ENCODE data around the gene ESPNL.

Gene ESPNL

GRCh38 chr2:238117199-238118154 is 17.3 kb downstream of the ESPNL start:
- DNase-seq = no peak

- peak in 1 of 14 donors; percentile 78 for DNase-seq
These were observed 19.8 kb downstream of the ESPNL start for GRCh38 chr2:238119756-238120462.

DNA sequence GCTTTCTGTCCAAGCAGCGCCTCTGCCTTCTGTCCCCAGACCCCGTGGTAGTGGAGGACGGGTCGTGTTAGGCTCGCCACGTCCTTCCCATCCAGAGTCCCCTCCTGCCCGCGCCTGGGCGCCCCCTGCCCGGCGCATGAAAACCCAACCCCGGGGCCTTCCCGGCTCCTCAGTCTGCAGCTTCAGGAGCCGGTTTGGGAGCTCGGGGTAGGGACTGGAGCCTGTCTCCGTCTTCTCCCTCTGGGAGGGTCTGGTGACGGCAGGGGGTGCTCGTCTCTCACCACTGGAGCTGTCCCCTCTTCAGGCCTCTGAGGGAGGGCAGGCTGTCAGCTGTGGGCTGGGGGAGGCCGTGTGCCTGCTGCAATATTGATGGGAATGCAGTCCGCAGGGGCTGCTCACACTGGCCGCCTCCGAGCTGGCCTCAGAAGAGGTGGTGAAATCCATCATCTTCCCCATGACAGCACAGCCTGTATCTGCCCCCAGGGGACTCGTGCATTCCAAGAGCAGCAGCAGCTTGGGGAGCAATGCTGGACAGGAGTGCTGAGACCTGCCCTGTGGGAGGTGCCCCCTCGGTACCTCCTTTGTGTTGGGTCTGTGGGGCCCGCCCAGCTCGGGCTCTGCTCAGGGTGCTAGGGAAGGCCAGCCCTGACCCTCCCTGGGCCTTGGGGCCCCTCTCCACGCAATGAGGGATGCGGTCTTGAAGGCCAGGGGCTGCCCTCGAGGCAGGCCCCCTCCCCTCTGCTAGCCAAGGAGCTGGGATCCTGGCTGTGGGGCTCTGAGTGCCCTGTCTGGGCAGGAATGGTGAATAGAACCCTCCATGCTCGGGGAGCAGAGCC is 20.5 kb downstream of the ESPNL start:
- peak in 1 of 14 donors; percentile 34 for DNase-seq

DNA sequence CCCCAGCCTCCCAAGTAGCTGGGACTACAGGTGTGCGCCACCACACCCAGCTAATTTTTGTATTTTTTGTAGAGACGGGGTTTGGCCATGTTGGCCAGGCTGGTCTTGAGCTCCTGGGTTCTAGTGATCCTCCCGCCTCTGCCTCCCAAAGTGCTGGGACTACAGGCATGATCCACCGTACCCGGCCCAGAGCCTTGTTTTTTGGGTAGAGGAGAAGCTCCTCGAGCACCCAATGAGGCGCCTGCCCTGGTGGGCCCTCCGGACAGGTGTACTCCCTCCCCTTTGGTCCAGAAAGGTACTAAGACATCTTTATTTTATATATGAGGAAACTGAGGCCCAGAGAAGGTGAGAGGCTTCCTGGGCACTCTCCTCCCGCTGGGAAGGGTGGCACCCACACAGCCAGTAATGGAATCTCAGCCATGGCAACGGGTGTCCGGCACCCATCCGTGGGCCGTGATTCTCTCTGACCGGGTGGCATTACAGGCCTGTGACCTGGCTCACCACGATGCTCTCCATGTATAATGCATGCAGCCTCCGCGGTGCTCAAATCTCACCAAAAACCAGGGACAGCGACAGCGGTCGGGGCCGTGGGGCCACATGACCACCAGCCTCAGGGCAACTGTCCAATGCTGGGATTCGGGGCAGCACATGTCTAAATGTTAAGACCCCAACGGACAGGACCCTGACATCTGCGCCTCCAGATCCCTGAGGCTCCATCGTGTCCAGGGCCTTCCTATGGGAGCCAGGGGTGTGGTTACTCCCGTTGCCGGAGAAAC is 21.6 kb downstream of the ESPNL start:
- no peak for DNase-seq

- no peak for DNase-seq
These were observed 22.4 kb downstream of the ESPNL start for GRCh38 chr2:238122287-238123217.

DNA sequence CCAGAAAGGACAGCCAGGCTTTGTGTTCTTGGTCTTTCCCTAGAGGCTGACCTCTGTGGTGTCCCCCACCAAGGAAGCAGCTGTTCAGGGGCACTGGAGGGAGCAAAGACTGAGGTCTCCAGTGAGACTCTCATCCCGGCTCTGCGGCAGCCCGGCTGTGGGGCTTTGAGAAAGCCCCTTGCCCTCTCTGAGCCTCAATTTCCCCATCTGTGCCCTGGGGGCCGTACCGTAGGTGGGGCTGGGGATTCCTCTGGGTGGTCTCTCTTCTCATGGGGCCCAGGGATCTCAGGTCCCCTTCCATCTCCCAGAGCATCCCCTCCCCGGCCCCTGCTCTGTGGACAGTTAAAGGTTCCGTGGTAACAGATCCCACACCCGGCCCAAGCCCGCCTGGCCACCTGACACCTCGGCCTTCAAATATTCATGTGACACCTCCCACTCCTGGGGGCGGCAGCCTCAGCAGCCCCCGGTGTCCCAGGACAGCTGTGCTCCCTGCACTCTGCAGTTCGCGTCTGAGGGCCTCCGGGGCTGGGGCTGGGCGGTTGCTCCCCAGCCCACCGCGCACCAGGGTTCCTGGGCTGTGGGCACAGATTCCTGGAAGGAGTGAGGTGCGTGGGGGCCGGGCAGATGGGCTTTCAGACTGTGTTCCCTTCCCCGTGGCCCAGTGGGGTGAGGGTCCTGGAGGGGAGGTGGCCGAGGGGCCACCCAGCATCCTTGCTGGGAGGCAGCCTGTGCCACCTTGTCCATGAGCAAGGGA is 23.3 kb downstream of the ESPNL start:
- DNase-seq = no peak

DNA sequence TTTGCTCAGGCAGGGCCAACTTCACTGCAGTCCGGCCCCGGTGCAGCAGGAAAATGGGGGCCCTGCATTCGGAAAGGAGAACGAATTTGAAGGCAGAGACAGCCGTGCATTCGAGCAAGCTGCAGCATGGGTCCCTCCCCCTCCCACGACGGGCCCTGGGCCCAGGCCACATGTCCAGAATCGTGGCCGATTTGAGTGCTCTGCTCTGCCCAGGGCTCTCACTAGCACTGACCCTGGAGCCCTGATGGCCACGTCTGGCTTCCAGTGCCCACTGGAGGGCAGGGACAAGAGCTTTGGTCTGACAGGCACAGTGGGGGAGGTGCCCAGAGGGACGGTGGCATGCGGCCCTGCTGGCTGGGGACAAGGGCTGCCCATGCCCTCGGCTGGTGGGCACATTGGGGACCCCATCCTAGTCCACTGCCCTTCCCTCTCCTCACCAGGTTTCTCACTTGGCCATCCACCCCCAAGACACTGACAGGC is 23.9 kb downstream of the ESPNL start:
- DNase-seq = no peak

DNA sequence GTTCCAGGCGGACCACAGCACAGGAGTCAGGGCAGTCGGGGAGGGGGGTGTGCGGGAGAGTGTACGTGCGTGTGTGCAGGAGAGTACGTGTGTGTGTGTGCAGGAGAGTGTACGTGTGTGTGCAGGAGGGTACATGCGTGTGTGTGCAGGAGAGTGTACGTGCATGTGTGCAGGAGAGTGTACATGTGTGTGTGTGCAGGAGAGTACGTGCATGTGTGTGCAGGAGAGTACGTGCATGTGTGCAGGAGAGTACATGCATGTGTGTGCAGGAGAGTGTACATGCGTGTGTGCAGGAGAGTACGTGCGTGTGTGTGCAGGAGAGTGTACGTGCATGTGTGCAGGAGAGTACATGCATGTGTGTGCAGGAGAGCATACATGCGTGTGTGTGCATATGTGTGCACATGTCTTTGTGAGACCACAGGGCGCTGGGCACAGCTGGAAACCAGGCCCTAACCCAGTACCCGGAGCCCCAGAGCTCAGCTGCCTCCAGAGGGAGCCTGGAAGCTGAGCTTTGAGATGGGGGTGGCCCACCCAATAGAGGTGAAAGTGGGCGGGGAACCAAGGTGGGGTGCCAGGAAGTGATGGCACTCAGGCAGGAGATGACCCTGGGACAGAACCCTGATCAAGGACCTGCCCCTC is 24.5 kb downstream of the ESPNL start:
- DNase-seq = no peak

GRCh38 chr2:238125127-238125885 is 25.2 kb downstream of the ESPNL start:
- DNase-seq = no peak

DNA sequence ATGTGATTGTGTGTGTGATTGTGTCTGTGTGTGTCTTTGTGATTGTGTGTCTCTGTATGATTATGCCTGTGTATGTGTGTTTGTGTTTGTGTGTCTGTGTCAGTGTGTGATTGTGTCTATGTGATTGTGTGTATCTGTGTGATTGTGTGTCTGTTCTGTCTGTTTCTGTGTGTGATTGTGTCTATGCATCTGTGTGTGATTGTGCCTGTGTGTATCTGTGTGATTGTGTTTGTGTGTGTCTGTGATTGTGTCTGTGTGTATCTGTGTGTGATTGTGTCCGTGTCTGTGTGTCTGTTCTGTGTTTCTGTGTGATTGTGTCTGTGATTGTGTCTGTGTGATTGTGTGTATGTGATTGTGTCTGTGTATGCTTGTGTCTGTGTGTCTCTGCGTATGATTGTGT is 26.2 kb downstream of the ESPNL start:
- DNase-seq = no peak

GRCh38 chr2:238126775-238127164 is 26.6 kb downstream of the ESPNL start:
- no peak for DNase-seq

DNA sequence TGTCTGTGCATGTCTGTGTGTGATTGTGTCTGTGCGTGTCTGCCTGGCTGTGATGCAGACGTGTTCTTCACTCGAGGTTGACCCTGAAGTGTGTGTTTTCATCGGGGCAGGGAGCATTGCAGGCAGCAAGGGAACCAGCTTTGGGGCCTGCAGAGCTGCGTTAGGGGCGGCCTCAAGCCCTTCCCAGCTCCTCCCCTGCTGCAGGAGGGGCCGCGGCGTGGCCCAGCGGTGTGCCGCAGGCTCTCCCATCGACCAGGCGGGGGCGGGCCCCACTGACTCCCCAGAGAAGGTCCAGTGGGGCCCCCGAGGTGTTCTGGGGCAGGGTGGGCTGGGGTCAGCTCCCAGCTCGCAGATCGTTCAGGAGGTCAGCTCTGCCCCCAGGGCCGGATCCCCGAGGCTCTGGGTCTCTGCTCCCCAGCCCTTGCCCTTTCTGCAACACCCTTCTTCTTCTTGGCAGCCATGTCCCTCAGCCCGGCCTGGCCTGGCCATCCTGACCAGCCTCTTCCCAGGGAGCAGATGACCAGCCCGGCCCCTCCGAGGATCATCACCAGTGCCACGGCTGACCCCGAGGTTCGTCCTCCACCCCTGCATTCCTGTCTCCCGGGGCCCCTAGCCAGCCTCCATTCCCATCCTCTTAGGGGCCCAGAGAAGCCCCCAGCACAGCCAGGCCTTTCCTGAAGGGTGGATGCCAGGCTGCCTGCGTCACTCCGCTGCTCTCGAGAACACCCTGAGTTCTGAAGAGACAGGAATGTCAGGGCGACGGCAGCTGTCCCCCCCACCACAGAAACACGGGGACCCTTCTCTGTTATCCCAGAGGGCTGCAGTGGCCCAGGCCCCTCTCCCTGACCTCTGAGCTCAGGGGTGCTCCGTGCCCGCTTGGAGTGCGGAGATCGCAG is 27.3 kb downstream of the ESPNL start:
- no peak for DNase-seq

- DNase-seq = no peak
These were observed 27.9 kb downstream of the ESPNL start for GRCh38 chr2:238128061-238128440.

- no peak for DNase-seq
These were observed 28.4 kb downstream of the ESPNL start for GRCh38 chr2:238128534-238129001.

DNA sequence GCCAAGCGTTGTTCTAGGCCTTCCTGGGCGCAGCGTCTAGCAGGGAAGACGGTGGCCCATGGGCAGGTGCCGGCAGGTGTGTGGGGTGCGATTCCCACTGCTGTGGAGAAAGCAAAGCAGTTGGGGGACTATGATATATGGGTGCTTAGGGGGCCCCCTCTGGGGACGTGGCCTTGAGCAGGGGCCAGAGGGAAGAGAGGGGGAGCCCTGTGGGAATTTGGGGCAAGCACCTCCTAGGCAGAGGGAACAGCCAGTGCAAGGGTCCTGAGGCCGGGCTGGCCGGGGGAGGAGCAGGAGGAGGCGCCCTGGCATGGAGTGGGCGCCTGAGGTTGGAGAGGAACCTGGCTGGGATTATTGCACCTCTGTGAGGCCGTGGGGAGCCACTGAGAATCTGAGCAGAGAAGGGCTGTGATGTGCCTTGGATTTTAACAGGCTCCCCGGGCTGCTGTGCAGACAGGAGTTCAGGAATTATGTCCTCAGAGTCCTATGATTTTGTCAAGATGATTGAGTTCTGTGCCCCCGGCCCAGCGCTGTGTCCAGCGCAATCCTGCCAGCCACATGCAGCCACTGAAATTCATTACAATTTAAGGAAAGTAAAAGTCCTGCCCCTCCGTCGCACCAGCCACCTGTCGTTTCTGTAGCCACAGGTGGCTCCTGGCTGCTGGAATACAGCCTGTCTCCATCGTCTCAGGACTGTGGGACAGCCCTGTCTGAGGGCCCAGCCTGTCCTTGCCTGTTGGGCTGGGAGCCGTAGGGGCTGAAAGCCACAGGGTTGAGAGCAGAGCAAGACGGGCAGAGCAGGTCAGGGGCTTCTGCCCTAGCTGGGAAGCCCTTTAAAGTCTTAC is 29.2 kb downstream of the ESPNL start:
- no peak for DNase-seq

DNA sequence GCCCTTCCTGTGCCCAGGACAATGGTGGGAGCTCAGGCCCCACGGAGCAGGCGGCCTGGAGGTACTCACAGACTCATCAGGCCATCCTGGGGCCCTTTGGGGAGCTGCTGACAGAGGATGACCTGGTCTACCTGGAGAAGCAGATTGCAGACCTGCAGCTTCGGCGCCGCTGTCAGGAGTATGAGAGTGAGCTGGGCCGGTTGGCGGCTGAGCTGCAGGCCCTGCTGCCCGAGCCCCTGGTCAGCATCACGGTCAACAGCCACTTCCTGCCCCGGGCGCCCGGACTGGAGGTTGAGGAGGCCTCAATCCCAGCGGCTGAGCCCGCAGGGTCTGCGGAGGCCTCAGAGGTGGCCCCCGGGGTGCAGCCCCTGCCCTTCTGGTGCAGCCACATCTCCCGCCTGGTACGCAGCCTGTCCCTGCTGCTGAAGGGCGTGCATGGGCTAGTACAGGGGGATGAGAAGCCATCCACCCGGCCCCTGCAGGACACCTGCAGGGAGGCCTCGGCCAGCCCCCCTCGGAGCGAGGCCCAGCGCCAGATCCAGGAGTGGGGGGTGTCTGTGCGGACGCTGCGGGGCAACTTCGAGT is 30.1 kb downstream of the ESPNL start:
- no peak for DNase-seq
